Eye (tissue), 1 donor: ENCODE results near the gene OR10A5.
"Not testable (repeated sequence)": the region's sequence is repeated elsewhere in the genome, so short reads cannot be mapped to it uniquely, and the experiment has no call there.

Source experiments
- DNase-seq: peaks from one replicate; pipeline ENCODE4 v3.0.0-alpha.2; 2015

The OR10A5 gene, protein sequence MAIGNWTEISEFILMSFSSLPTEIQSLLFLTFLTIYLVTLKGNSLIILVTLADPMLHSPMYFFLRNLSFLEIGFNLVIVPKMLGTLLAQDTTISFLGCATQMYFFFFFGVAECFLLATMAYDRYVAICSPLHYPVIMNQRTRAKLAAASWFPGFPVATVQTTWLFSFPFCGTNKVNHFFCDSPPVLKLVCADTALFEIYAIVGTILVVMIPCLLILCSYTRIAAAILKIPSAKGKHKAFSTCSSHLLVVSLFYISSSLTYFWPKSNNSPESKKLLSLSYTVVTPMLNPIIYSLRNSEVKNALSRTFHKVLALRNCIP

DNA sequence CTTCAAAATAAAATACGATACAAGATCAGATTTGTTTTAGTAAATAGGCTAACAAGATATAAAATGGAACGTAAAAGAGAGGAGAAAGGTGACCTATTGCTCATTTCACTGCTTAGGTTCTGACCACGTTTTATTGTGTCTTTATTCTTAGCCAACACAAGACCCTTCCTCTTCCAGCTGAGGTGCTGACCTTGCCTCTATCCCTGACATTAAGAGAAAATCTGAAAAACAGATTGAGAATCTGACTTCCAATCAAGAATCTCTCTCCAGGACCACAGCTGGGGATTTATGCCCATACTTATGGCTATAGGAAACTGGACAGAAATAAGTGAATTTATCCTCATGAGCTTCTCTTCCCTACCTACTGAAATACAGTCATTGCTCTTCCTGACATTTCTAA lies at the start of gene OR10A5:
Gene OR10A5, plus strand, starts transcription at position 301 of the 400 bp plus-strand sequence. Its CDS starts 0 bp downstream, at position 301.
- no peak for DNase-seq

DNA sequence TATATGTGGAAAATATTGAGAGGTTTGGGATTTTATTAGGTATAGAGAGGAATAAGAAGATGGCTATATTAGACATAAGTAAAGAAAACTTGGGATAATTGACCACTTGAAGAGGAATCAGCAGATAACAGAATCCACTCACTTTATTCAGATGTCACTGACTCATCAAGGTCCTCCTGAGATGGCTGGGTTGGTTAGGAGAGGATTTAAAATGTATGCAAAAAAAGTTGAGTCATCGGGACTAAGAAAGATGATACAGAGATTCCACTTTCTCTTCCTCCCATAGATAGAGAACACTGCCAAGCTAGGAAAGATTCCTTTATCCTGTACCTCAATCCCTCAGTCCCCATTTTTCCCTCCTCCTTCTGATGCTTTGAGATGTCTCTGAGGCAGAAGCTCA lies 46.1 kb upstream of the OR10A5 start, which contains the start of gene OR6A2:
Gene OR6A2, minus strand, starts transcription at position 288 of the 400 bp plus-strand sequence. CDS start 3,981 bp downstream, outside the sequence.
- no peak for DNase-seq

DNA sequence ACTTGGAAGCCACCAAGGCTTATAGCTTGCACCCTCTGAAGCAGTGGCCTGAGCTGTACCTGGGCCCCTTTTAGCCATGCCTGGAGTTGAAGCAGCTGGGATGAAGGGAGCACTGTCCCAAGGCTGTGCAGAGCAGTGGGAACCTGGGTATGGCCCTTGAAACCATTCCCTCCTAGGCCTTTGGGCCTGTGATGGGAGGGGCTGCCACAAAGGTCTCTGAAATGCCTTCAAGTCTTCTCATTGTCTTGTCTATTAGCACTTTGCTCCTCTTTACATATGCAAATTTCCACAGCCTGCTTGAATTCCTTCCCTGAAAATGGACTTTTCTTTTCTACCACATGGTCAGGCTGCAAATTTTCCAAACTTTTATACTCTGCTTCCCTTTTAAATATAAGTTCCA lies 44.4 kb upstream of the OR10A5 start:
- DNase-seq: not testable (repeated sequence)

DNA sequence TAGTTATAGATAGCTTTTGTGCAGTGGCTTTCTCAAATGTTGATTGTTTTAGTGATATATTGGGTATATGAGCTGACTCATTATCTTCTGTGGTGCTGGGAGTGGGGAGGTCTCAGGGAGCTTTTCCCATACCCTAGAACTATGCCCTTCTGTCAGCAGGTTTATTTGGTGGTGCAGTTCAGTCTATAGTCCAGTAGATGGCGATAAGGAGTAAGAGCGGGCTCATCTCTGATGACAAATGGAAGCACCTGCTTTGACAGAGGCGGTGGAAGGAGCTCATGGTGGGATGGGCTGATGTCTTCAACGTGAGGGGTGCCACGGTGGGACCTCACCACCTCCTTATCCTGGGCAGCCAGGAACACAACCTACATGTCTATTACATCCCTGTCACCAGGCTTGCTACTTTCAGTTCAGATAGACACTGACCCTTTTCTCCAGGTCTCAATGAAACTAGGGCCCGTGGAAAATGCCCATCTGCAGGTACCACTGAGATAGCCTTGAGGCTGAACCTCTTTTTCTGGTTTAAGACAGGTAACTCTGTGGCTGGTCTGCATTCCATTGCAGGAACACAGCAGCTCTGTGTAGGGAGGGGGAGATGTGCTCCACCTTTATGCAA lies 33.0 kb upstream of the OR10A5 start:
- DNase-seq: peak; percentile 83

DNA sequence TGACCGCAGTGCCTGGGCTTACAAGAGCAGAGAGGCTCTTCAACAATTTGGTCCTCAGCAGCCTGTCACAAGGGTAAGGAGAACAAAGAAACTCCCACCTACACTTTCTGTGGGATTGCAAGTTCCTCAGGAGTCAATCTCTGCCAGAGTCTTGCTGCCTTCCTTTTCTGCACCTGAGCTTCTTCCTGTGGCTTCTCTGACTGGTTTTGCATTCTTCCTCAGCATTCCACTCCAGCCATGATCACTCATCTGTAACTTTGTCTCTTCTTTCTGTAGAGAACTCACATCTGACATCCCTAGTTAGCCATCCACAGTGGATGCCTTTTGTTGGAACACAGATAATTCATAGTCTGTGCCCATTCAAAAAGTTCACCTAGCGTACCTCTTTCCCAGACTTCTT lies 31.8 kb upstream of the OR10A5 start:
- DNase-seq: no peak

DNA sequence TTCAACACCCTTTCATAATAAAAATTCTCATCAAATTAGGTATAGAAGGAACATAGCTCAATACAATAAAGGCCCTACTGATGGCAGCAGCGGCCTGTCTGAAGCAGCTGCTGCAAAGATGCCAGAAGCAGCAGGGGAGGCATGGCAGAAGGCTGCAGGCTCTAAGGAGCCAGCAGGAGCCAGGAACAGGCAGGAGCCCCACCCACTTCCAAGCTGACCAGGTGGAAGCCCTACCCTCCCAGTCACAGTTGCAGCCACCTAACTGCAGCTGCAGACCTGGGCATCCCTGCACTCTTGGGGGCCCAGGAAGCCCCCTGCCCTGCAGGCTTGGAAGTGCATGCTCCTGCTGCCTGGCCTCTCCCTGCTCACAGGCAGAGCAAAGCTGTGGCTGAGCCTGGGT lies 27.8 kb upstream of the OR10A5 start:
- DNase-seq: no peak

DNA sequence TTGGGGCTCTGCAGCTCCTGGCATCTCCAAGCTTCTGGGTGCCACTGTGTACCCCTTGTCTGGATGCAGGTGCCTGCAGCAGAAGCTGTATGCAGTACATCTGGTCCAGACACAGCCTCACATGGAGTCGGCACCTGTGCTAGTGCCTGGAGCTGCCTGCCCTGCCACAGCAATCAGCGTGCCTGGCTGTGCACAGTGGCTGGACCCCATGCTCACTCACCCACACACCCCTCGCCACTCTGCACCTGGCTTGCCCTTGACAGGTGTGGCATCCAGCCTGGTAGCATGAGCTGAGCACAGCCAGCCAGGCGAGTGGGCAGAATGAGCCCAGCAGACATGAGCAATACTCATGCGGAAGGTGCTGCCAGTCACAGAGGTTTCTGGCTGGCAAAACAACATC lies 26.5 kb upstream of the OR10A5 start:
- no peak for DNase-seq

DNA sequence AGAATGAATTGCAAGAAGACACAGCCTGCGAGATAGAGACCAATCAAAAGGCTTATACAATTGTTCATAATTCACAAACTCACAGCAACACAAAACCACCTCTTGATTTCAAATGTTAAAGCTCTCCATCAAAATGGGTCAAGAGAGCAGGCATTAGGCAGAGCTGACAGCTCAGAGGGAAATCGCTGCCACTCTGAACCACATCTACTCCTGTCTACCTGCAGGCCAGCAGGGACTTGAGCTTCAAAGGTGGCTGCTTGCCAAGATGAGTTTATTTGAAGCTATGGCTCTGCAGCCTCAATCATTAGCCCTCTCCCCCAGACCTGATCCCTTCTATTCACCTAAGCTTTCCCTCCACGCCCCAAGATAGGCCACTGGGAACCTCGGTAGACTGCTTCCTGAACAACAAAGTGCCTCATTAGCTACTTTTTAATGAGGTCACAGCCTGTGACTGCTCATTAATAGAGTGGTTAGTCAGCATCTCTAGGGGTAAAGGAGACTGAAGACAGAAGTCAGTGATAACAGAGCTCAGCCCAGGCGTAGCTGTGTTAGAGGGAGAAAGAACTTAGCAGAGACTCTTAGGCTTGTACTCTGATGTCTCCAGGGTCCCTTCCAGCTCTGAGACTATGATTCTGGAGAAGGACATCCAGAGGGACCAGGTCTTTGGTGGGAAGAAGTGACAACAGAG lies 21.2 kb upstream of the OR10A5 start:
- DNase-seq: peak; percentile 74

DNA sequence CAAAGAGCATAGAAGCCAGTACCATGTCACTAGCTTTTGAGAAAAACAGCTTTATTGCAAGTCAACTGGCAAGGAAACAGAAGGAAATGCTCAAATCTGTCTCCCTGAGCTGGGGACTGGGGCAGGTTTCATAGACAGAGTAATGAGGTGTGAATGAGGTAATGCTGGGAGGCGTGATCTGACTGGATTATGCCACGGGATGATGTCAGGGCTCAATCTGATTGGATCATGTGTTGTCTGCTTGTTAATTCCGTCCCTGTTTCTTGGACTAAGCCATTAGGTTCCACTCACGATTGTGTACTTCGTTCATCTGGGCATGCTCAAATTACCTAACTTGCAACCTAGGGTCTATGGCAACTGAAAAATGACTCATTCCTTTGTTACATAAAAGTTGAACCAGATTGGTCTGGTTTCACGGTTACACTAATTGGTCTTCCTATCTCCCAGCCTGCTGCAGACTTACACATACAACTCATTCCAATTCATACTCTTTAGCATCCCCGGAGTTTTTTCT lies 20.2 kb upstream of the OR10A5 start:
- DNase-seq: peak; percentile 25

DNA sequence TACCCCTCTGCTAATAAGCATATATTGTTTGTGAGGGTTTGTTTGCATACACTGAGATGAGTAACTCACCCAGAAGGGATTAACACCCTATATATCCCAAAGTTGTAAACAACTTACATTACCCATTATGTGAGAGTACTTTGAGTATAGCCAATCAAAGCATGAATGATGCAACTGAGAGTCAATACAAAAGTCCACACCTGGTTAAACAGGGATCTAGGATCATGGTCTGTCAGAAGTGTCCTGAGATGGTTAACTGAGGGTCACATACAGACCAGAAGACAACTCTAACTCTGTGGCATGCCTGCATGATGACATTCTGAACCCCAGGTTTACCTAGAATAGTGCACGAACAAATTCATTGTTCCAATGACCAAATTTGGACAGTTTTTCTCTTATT lies 17.4 kb upstream of the OR10A5 start:
- no peak for DNase-seq

DNA sequence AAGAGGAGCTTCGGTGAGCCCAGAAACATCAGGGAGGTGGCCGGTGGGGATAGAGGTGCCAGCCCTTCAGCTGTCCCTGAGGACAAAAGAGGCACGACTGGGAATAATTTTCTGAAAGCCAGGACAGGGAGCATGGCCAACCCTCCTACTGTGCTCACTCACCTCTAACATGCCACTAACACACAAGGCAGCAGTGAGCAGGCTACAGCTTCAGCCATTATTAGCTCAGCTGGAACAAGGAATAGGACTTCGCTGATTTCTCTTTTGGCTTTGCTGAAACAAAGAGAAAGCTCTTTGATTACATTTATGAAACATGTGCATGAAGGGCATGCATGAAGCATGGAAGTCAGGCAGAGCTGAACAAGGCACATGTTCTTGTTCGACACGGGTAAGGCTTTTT lies 12.1 kb upstream of the OR10A5 start:
- DNase-seq: peak; percentile 52

DNA sequence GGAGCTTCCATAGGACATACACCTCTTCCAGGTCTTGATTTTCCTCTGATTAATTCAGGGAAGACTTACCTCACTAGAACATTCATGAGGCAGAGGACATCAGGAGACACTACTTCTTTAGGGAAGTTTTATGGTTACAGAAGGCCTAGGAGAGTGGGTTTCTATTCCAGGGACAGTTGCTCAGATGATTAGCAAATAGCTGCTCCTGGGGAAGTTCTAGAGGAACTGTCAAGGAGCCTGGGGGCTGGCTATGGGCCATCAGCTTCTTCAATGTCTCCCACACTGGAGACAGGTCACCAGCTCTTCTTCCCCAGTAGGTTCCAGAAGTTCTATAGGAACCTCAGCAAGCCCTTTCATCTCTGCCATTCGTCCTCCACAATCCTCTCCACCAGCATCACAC lies 11.5 kb upstream of the OR10A5 start:
- DNase-seq: no peak

DNA sequence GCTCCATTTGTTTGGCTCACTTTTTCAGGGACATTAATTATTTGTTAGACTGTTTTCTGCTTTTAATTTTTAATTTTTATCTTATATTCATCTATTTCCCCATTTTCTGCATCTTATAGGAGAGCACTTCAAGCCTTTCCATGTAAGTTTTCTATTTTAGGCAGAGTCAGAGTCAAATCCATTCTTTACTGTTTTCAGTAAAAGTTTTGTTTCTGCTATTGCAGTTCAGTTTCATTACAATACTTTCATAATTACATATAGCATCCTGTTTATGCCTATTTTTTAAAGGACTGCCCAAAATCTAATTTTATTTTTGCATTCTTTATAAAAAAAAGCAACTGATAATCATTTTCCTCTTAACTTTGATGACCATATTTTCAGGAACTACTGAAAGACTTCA lies 3.8 kb upstream of the OR10A5 start:
- DNase-seq: no peak

DNA sequence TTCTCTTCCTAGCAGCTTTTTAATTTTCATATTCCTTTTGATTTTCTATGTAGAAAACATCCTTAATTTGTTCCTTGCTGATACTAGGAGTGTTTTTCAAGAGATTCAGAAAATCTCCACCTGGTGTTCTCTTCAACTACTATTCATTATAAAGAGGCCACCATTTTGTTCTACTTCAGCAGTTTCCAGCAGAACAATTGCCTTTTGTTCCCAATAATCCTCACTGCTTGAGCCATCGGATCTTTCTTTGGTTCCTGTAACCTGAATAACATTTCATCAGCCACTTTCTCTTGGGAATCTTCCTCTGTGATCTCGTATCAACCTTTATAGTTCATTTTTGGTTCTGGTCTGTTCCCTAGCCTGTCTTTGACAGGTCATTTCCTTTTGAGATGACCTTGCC lies 1.8 kb upstream of the OR10A5 start:
- no peak for DNase-seq

DNA sequence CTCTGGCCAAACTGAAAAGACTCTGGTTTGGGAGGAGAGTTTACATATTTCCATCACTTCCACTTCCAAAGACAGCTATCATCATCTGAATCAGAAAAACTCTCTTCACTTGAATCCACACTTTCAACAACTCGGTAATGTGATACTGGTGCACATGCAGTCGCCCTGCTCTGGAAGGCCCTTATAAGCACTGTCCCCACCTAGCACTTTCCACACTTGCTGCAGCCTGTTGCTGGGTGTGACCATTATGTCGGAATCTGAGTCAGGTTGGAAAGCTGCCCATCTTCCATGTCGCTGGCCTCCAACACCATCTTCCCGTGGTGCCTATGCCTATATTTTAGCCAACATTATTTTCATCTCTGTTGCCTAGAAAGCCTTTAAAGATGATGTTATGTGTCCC lies 1.1 kb upstream of the OR10A5 start:
- no peak for DNase-seq

DNA sequence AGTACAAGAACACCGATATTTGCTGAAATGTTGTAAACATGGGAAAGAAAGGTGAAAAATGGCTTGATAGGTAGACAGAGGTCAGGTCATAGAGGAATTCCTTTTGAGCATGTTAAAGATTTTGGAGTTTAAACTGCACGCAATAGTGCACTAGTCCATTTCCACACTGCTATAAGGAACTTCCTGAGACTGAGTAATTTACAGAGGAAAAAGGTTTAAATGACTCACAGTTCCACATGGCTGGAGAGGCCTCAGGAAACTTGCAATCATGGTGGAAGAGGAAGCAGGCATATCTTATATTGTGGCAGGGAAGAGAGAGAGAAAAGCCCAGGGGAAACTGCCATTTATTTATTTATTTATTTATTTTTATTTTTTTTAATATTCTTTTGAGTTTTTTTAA lies 5.0 kb downstream of the OR10A5 start:
- no peak for DNase-seq

DNA sequence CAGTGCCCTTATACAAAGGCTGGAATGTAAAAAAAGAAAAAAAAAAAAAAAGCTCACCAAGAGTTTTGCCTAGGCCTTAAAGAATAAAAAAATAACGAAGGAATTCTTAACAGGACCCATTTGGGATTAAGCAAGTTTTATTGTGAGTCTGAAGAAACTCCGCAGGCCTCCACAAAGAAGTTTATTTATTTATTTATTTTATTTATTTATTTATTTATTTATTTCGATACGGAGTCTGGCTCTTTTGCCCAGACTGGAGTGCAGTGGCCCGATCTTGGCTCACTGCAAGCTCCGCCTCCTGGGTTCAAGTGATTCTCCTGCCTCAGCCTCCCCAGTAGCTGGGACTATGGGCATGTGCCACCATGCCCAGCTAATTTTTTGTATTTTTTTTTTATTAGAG lies 9.3 kb downstream of the OR10A5 start:
- DNase-seq: not testable (repeated sequence)

DNA sequence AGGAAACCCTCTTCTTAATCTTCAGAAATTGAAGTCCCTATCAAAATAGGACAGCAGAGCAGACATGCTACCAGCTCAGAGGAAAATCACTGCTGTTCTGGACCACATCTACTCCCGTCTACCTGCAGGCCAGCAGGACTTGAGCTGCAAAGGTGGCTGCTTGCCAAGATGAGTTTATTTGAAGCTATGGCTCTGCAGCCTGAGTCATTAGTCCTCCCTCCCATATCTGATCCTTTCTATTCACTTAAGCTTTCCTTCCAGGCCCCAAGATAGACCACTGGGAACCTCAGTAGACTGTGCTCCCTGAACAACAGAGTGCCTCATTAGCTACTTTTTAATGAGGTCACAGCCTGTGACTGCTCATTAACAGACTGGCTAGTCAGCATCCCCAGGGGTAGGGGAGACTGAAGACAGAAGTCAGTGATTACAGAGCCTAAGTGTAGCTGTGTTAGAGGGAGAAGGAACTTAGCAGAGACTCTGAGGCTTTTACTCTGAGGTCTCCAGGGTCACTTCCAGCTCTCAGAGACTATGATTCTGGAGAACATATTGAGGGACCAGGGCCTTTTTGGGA lies 10.6 kb downstream of the OR10A5 start:
- peak; percentile 83 for DNase-seq

DNA sequence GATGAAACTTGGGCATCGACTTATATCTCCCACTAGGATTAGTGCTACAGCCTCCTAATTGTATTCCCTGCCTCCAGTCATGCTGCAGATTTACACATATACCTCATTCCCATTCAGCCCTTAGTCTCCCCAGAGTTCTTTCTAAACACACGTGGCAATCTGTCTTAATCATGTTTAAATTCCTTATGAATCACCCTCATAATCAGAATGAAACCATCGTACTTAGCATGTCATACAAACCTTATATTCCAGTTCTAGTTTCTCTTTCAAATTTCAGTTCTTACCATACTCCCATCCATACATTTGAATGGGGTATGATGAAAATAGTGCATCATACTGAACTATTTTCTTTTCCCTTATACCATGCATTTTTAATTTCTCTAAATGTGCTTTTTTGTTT lies 11.4 kb downstream of the OR10A5 start:
- no peak for DNase-seq

DNA sequence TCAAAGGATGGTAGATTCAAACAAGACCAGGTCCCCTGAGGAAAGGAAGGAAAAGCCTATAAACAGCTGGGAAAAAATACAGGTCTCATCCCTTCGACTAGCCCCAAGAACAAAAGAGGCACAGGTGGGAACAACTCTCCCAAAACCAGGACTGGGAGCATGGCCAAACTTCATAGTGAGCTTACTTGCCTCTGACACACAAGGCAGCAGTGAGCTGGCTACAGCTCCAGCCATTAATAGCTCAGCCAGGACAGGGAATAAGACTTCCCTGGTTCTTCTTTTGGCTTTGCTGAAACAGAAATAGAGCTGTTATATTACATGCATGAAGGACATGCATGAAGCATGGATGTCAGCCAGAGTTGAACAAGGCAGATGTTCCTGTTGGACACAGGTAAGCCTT lies 17.5 kb downstream of the OR10A5 start, which contains the start of gene OR10A2:
Gene OR10A2, plus strand, starts transcription at position 97 of the 400 bp plus-strand sequence. CDS start 6,698 bp downstream, outside the sequence.
- DNase-seq: no peak

DNA sequence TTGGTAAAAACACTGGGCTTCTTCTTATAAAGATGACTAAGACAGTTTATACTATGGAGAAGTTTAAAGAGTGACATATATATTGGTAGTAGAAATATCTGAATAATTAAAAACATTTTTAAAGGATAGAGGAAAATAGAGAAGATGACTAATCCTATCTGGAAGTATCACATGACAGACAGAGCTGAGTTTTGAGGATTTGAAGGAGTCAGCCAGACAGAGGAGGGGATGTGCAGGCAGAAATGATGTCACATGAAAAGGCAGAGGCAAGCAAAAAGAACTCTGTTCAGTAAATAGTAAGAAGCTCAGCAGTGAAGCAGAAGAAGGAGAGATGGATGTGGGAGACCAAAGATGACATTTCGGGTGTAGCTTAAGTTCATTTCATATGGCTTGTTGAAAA lies 19.0 kb downstream of the OR10A5 start:
- no peak for DNase-seq

DNA sequence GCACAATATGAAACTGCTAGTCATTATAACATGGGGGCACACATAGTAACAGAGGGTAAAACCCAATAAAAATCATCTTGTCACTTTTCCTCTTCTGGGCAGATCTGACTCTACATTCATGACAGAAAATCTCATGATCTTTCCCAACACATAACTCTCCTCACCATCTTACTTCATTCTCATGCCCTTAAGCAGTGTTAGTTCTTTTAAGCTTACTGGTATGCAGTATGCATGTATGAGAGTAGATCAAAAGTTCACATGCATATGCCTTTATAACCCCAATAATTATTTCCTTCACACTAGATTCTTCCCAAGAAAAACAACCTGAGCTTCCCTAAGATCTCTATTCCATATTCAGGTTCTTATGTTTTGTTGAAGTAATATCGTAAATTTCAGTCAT lies 25.8 kb downstream of the OR10A5 start:
- no peak for DNase-seq

DNA sequence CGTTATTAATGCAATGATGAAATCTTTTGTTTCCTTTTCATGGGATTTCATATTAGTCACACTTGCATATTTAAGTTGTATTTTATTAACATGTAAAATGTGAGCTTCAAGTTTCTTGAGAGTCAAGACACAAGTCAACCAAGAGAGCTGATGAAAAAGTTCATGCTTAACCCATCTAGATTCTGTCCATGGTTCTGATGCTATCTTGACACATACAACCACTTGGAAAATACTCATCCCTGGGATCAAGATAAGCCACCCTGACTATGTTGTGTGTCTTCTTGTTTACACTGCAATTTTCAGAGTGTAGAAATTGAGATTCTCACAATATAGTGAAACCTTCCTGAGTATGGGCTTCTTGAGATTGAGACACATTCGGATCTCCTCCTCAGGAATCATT lies 30.3 kb downstream of the OR10A5 start:
- DNase-seq: no peak
